GM12891 (cell line): Measurements from ENCODE around the gene MAGEC2.

Experiments used
- POLR2AphosphoS5 ChIP-seq: IDR thresholded peaks from 2 replicates; pipeline ENCODE4 v1.6.1; 2011; ENCODE audit warnings: low read depth, low read length, control low read depth
- SPI1 ChIP-seq: IDR thresholded peaks from 2 replicates; pipeline ENCODE4 v1.6.1; 2011; ENCODE audit warnings: low read depth, low read length, control low read depth
- TAF1 ChIP-seq: IDR thresholded peaks from 2 replicates; pipeline ENCODE4 v1.6.1; 2011; ENCODE audit warnings: low read depth, low read length, control low read depth

- no peak for TF ChIP-seq POLR2AphosphoS5
- TF ChIP-seq TAF1 = no peak
- no peak for TF ChIP-seq SPI1
Measured at GRCh38 chrX:142250502-142250901, 45.4 kb upstream of the MAGEC2 start.
